HUES64 (cell line): ENCODE results near the gene RTF2.
"Not testable (repeated sequence)": the region's sequence is repeated elsewhere in the genome, so short reads cannot be mapped to it uniquely, and the experiment has no call there.

Source experiments
- H3K27ac ChIP-seq: 2 replicates; pipeline ENCODE4 v1.7.0; 2013; ENCODE audit warnings: low read depth, low read length, inconsistent platforms
- H3K27me3 ChIP-seq: 2 replicates; pipeline ENCODE4 v1.6.1; 2013; ENCODE audit warnings: mild to moderate bottlenecking, low read length; ENCODE audit not compliant: insufficient read depth
- H3K36me3 ChIP-seq: 2 replicates; pipeline ENCODE4 v1.6.1; 2013; ENCODE audit warnings: mild to moderate bottlenecking, low read length; ENCODE audit not compliant: insufficient read depth
- H3K4me1 ChIP-seq: 2 replicates; pipeline ENCODE4 v1.6.1; 2013; ENCODE audit warnings: mild to moderate bottlenecking, low read length, moderate library complexity; ENCODE audit not compliant: insufficient read depth
- H3K4me3 ChIP-seq: 2 replicates; pipeline ENCODE4 v1.5.1; 2013; ENCODE audit warnings: mild to moderate bottlenecking, low read length, moderate library complexity
- H3K9ac ChIP-seq: 2 replicates; pipeline ENCODE4 v1.6.1; 2013; ENCODE audit warnings: mild to moderate bottlenecking, low read depth, low read length
- H3K9me3 ChIP-seq: 2 replicates; pipeline ENCODE4 v1.6.1; 2013; ENCODE audit warnings: low read depth, low read length; ENCODE audit not compliant: insufficient read depth
- WGBS: fragments of 150-250, 120-280 bp; methylation state at CpG from one replicate; pipeline ENCODE4 v1.1.7; 2013; ENCODE audit warnings: missing lambda C conversion rate; 5-methylcytosine and 5-hydroxymethylcytosine counted together

RTF2 gene

DNA sequence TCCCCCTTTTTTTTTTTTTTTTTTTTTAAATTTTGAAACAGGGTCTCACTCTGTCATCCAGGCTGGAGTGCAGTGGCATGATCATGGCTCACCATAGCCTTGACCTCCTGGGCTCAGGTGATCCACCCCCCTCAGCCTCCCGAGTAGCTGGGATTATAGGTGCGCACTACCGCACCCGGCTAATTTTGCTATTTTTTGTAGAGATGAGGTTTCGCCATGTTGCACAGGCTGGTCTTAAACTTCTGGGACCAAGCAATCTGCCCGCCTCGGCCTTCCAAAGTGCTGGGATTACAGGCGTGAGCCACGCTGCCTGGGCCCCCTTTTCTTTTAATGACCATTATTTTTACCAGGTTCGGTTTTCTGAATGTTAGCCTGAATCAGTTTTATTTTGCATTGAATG lies 51.1 kb downstream of the RTF2 start:
- no peaks in the 10 kb centered on the region for H3K4me1 ChIP-seq
- H3K9me3 ChIP-seq = peaks cover 19% of the 10 kb centered on the region
- no peak overlapping the region for H3K27ac ChIP-seq
- H3K36me3 ChIP-seq = peaks cover 41% of the 10 kb centered on the region
- no peak overlapping the region for H3K4me3 ChIP-seq
- 98% methylated on average over 10 of the region's 10 CpGs for WGBS
- no peak overlapping the region for H3K9ac ChIP-seq
- no peaks in the 10 kb centered on the region for H3K27me3 ChIP-seq

DNA sequence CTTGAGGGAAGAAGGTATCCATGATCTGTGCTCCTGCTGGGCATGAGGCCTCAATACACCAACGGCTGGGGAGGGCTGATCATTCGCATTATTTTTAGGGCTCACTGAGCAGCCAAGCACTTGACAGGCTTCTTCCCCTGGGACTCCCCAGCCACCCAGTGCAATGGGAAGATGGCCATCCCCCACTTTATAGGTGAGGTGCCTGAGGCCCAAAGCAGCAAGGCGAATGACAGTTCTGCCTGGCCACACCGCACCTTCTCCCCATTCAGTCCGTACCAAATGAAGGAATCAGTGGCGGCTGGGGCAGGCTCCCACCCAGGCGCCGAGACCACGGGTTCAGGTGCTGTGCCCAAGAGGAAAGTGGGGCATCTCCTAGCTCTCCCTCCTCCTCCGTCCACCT lies 51.8 kb downstream of the RTF2 start:
- no peak overlapping the region for H3K4me3 ChIP-seq
- peaks cover 19% of the 10 kb centered on the region for H3K9me3 ChIP-seq
- no peak overlapping the region for H3K27ac ChIP-seq
- 96% methylated on average over 8 of the region's 10 CpGs for WGBS
- H3K9ac ChIP-seq = no peak overlapping the region
- H3K27me3 ChIP-seq = no peaks in the 10 kb centered on the region
- no peaks in the 10 kb centered on the region for H3K4me1 ChIP-seq
- H3K36me3 ChIP-seq = peaks cover 41% of the 10 kb centered on the region

DNA sequence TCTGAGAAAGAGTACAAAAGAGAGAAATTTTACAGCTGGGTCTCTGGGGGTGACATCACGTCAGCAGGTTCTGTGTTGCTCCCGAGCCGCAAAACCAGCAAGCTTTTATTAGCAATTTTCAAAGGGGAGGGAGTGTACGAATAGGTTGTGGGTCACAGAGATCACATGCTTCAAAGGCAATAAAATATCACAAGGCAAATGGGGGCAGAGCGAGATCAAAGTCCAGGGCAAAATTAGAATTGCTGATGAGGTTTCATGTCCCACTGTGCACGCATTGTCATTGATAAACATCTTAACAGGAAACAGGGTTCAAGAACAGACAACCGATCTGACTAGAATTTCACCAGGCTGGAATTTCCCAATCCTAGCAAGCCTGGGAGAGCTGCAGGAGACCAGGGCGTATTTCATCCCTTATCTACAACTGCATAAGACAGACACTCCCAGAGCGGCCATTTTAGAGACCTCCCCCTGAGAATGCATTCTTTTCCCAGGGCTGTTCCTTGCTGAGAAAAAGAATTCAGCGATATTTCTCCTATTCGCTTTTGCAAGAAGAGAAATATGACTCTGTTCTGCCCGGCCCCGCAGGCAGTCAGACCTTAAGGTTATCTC lies 52.4 kb downstream of the RTF2 start:
- H3K4me1 ChIP-seq, H3K27ac ChIP-seq, H3K9ac ChIP-seq, H3K27me3 ChIP-seq, H3K4me3 ChIP-seq: not testable (repeated sequence)
- Histone ChIP-seq H3K9me3 (peaks cover 19% of the 10 kb centered on the region), H3K36me3 (peaks cover 41% of the 10 kb centered on the region)
- 95% methylated on average over 13 of the region's 13 CpGs for WGBS

DNA sequence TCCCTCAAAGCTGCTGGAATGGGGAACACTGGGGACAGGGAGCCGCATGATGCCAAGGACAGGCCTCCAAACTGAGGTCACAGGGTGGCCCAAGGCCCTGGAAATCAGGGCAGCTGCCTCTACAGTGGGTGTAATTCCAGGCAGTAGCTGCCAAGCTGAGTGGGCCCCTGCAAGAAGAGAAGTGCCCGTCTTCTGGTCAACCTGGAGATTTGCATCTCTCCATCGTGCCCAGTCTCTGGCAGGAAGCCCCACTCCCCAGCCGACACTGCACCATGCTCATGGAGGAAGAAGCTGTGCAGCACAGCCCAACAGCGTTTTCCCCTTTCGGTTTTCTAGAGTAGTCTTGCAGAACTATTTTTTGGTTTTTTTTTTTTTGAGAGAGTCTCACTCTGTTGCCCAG lies 53.9 kb downstream of the RTF2 start:
- 93% methylated on average over 6 of the region's 6 CpGs for WGBS
- no peak overlapping the region for H3K27ac ChIP-seq
- H3K4me3 ChIP-seq = no peak overlapping the region
- peaks cover 31% of the 10 kb centered on the region for H3K36me3 ChIP-seq
- H3K27me3 ChIP-seq = no peaks in the 10 kb centered on the region
- H3K9ac ChIP-seq = no peak overlapping the region
- no peaks in the 10 kb centered on the region for H3K4me1 ChIP-seq
- H3K9me3 ChIP-seq = peaks cover 19% of the 10 kb centered on the region

DNA sequence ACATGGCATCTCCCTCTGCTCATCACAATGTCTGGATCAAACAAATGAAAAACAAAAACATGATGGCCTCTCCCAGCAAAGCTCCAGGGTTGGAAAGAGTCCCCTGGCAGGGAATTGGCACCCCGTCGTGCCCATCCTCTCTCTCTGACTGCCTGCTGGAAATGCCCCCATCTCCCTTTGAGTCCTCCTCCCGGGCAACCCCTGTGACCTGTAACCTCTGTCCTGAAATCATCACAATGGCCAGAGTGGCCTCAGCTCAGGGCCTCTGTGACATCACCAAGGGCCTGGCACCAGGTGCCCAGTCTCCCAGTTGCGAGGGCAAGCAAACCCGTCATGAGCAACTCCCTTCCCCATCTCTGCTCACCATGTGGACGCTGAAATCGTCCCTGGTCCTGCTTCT lies 56.0 kb downstream of the RTF2 start, which contains the start of gene FAM209A:
Gene FAM209A, plus strand, starts transcription at position 301 of the 400 bp plus-strand sequence. Its CDS starts 65 bp downstream, at position 366.
- H3K4me3 ChIP-seq, H3K27me3 ChIP-seq, H3K9ac ChIP-seq, H3K4me1 ChIP-seq, H3K27ac ChIP-seq: not testable (repeated sequence)
- Histone ChIP-seq H3K9me3 (peaks cover 19% of the 10 kb centered on the region), H3K36me3 (peaks cover 11% of the 10 kb centered on the region)
- WGBS = 96% methylated on average over 5 of the region's 7 CpGs

DNA sequence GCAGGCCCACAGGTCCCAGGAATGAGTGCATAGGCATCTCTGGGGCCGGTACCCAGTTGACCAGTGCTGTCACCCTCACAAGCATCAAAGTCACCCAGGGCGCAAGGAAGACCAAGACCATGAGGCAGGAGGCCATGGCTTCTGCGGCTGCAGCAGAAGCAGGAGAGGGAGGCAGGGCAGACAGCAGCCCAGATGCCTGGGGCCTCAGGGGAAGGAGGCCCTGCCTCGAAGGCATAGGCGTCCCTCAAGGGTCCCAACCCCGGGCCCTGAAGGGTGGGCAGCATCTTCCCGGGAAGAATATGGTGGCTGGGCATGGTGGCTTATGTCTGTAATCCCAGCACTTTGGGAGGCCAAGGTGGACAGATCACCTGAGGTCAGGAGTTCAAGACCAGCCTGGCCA lies 59.1 kb downstream of the RTF2 start:
- Histone ChIP-seq H3K27me3 (no peaks in the 10 kb centered on the region), H3K4me3 (no peak overlapping the region), H3K9ac (no peak overlapping the region), H3K27ac (no peak overlapping the region), H3K9me3 (no peaks in the 10 kb centered on the region), H3K4me1 (no peaks in the 10 kb centered on the region), H3K36me3 (no peaks in the 10 kb centered on the region)
- 96% methylated on average over 7 of the region's 7 CpGs for WGBS

DNA sequence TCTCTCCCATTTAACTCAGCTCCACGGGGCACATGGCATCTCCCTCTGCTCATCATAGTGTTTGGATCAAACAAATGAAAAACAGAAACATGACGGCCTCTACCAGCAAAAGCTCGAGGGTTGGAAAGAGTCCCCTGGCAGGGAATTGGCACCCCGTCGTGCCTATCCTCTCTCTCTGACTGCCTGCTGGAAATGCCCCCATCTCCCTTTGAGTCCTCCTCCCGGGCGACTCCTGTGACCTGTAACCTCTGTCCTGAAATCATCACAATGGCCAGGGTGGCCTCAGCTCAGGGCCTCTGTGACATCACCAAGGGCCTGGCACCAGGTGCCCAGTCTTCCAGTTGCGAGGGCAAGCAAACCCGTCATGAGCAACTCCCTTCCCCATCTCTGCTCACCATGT lies 64.5 kb downstream of the RTF2 start, which contains the start of gene FAM209B:
Gene FAM209B, plus strand, starts transcription at position 301 of the 400 bp plus-strand sequence. Its CDS starts 96 bp downstream, at position 397.
- 93% methylated on average over 9 of the region's 9 CpGs for WGBS
- not testable (repeated sequence) for H3K9me3 ChIP-seq, H3K27me3 ChIP-seq, H3K9ac ChIP-seq, H3K4me1 ChIP-seq, H3K4me3 ChIP-seq, H3K36me3 ChIP-seq, H3K27ac ChIP-seq

DNA sequence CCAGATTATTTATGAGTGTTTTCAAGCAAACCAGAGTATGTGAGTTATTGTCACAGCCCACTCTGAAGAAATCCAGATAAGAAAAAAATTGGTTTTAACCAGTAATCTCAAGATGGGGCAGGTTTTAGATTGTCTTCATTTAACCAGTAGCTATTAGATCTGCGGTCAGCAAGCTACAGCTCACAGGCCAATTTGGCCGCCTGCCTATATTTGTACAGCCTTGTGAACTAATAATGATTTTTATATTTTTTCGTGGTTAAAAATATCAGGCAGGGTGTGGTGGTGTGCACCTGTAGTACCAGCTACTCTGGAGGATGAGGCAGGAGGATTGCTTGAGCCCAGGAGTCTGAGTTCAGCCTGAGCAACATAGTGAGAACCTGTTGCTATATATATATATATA lies 69.6 kb downstream of the RTF2 start:
- H3K27me3 ChIP-seq = no peaks in the 10 kb centered on the region
- H3K4me3 ChIP-seq = no peak overlapping the region
- H3K9ac ChIP-seq = no peak overlapping the region
- 94% methylated on average over 3 of the region's 3 CpGs for WGBS
- H3K9me3 ChIP-seq = no peaks in the 10 kb centered on the region
- no peaks in the 10 kb centered on the region for H3K36me3 ChIP-seq
- no peak overlapping the region for H3K27ac ChIP-seq
- no peaks in the 10 kb centered on the region for H3K4me1 ChIP-seq

DNA sequence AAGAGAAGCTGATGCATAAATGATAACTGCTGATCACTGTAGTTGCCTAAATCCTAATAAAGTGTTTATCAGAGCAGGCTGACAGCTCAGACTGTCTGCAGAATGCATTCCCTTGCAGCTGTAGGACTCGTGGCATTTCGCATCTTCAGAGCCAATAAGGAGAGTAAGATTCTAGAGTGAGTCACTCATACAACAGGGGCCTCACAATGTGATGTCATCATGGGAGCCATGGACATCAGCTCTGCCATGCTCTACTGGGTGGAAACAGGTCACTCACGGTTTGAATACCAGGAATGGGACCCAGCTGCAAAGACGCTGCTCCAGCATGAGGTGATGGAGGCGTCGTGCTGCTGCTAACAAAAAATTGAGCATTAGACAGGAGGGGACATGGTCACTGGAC lies 72.0 kb downstream of the RTF2 start:
- H3K9ac ChIP-seq = no peak overlapping the region
- H3K27ac ChIP-seq = no peak overlapping the region
- no peaks in the 10 kb centered on the region for H3K27me3 ChIP-seq
- H3K4me1 ChIP-seq = no peaks in the 10 kb centered on the region
- H3K4me3 ChIP-seq = no peak overlapping the region
- H3K9me3 ChIP-seq = no peaks in the 10 kb centered on the region
- WGBS = 93% methylated on average over 6 of the region's 6 CpGs
- H3K36me3 ChIP-seq = no peaks in the 10 kb centered on the region

DNA sequence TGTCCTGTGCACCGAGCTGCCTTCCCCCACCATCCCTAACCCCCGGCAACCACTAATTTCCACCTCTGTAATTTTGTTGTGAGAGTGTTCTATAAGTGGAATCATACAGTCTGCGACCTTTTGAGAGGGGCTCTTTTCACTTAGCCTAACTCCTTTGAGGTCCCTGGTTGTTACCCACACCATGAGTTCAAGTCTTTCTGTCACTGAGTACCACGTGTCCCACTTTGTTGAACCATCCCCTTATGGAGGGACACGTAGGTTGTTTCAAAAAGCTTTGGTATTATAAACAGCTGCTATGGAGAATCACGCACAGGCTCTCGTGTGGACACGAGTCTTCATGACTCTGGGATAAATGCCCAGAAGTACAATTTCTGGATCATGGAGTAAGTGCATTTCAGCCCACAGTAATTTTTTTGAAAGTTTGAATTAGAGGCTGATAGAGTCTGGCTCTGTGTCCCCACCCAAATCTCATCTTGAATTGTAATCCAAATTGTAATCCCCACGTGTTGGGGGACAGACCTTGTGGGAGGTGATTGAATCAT lies 74.1 kb downstream of the RTF2 start:
- H3K36me3 ChIP-seq = no peaks in the 10 kb centered on the region
- no peaks in the 10 kb centered on the region for H3K4me1 ChIP-seq
- no peak overlapping the region for H3K9ac ChIP-seq
- H3K27me3 ChIP-seq = no peaks in the 10 kb centered on the region
- H3K4me3 ChIP-seq = no peak overlapping the region
- H3K9me3 ChIP-seq = no peaks in the 10 kb centered on the region
- 91% methylated on average over 7 of the region's 9 CpGs for WGBS
- no peak overlapping the region for H3K27ac ChIP-seq

DNA sequence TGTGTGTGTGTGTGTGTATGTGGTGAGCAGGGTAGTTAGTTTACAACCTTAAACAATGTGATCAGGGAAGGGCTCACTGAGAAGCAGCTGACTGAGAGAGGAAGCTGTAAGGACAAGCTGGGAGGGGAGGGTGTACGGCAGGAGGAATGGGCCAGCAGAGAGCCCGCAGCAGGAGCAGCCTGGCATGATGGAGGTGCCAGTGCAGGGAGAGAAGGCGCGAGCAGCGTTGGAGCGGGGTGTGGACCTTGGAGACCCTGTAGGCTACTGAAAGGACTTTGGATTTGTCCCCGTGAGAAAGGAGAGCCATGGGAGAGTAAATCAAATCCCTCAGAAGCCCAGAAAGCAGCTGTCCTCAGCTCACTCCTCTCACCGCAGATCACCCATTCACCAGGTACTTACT lies 83.1 kb downstream of the RTF2 start:
- WGBS = 93% methylated on average over 7 of the region's 8 CpGs
- Histone ChIP-seq H3K4me1 (0 out of 2 replicates have a peak, but pooled peaks cover 4% of the 10 kb centered on the region), H3K27me3 (no peaks in the 10 kb centered on the region), H3K4me3 (no peak overlapping the region), H3K9ac (no peak overlapping the region), H3K9me3 (no peaks in the 10 kb centered on the region), H3K27ac (no peak overlapping the region), H3K36me3 (no peaks in the 10 kb centered on the region)
